LNCaP clone FGC (cell line): ENCODE results near the gene TCF15.

Source experiments
- DNase-seq: peaks from one replicate; pipeline ENCODE4 v3.0.0-alpha.2; 2011; ENCODE audit warnings: low read depth
- H3K4me3 ChIP-seq: 2 replicates; pipeline ENCODE4 v1.5.1; 2011; ENCODE audit warnings: mild to moderate bottlenecking, low read depth, low read length, control low read depth
- CTCF ChIP-seq: IDR thresholded peaks from 2 replicates; pipeline ENCODE4 v1.5.1; 2012; ENCODE audit warnings: mild to moderate bottlenecking; ENCODE audit not compliant: control insufficient read depth, insufficient read depth; ENCODE audit errors: extremely low read depth

Gene TCF15

GRCh38 chr20:576156-576555, 34.0 kb downstream of the TCF15 start:
- DNase-seq, result no peak
- H3K4me3 ChIP-seq, result no peak overlapping the region
- TF ChIP-seq CTCF, result no peak

DNA sequence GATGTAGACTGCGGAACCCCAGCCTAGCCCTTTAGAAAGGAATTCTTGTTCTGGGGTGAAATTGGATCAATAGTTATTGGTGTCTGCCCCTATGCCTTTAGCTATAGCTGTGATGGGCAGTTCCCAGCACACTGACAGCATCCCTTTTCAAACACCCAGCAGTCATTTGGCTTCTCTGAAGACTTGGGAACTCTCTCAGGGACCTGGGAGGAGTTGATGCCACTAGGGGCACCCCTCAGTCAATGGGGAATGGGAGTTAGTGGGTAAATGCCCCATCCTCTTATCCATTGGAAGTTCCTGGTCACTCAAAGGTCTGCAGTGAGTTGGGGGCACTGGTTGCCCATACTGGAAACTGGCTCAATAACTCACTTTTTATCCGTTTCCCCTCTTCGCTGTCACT, 34.9 kb downstream of the TCF15 start:
- no peak for TF ChIP-seq CTCF
- DNase-seq, result no peak
- H3K4me3 ChIP-seq, result no peak overlapping the region

DNA sequence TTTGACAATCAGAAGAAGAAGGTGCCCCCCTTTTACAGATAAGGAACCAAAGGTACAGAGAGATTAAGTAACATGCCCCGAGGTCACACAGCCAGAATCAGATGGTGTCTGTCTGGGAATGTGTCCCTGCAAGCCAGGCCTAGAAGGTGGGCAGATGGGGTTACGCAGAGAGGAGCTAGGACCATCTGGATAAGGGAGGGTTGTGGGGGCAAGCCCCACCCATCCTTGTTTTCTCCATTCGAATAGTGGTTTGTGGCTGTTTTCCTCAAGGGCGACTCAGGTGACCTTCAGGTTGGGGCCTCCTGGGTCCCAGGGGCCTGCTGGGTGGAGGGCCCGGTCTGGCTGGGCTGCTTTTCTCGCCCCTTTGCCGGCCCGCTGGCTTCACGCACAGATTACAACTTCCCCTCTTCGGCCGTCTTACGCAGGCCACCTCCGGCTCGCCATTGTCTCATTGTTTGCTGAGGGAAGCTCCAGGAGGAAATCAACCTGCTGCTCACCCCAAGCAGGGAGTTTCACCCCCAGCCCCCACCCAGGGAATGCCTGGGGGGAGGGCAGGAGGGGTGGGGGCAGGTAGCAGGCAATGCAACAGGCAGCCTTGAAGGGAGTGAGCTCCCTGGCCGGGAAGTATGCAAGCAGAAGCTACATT, 35.7 kb downstream of the TCF15 start:
- no peak for TF ChIP-seq CTCF
- DNase-seq, result no peak
- H3K4me3 ChIP-seq, result no peak overlapping the region

DNA sequence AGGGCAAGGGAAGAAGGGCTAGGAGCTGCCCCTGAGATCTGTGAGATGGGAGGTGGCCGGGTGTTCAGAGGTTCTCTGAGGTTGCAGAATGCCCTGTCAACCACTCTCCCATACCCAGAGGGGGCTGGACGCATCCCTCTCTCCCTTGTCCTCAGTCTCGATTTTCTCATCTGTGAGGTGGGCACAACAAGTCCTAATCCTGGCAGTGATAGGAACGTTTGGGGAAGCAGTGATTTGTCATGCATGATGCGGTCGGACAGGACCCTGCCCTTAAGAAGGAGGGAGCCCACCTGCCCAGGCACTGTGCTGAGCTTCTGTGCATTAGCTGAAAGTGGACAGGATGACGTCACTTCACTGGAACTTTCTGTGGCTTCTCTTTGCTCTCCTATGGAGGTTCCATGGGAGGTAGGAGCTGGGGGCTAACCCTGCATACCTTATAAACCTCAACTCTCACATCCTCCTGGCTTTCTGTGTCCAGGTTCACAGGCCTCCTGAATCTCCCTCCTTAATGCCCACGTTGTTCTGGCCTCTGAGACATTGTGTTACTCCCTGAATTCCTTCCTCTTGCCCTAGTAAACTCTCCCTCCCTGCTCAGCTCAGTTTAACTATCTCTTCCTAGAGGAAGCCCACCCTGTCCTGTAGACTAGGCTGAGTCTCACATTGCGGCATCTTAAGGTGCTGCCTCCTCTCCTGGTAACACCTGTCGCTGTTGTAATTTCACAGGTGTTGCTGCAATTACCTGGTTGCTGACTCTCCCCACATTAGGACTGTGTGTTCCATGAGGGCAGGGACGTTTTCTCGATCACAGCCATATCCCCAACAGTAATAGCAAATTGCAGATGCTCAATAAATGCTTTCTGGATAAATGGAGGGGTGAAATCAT, 36.5 kb downstream of the TCF15 start:
- DNase-seq, result no peak

GRCh38 chr20:572727-573126, 37.4 kb downstream of the TCF15 start:
- TF ChIP-seq CTCF, result no peak
- no peak for DNase-seq
- no peak overlapping the region for H3K4me3 ChIP-seq

More for the DNA sequence above, 36.5 kb downstream of the TCF15 start:
- TF ChIP-seq CTCF, result no peak
- no peak overlapping the region for H3K4me3 ChIP-seq

GRCh38 chr20:571754-572441, 38.2 kb downstream of the TCF15 start:
- no peak for TF ChIP-seq CTCF
- DNase-seq, result no peak

More at GRCh38 chr20:571754-572441, 38.2 kb downstream of the TCF15 start:
- H3K4me3 ChIP-seq, result no peak overlapping the region
